CD14-positive monocyte (primary cell): ENCODE data around the gene GDF2. TPM values are rescaled to one million over a fixed set of nuclear protein-coding genes. Genes with fewer than 3 reads are reported as not detected.

Experiments used
- DNase-seq, 3 donors: peaks; one replicate each; pipeline ENCODE4 v3.0.0-alpha.2; 2011 to 2022
- H2AFZ ChIP-seq: 2 replicates; pipeline ENCODE4 v1.6.0; 2012; ENCODE audit warnings: mild to moderate bottlenecking, low read depth, low read length, inconsistent platforms; ENCODE audit not compliant: insufficient read depth, poor library complexity, severe bottlenecking
- H3K27ac ChIP-seq, 2 donors: 1 replicate in 1 of 2; 2 replicates in 1 of 2; pipeline ENCODE4 v1.5.1; 2012 to 2013; ENCODE audit warnings: low read length in 2 of 2, control low read depth in 1 of 2, inconsistent platforms in 1 of 2, low read depth in 1 of 2, mild to moderate bottlenecking in 1 of 2
- H3K27me3 ChIP-seq, 2 donors: one replicate each; pipeline versions ENCODE4 v1.6.0 to v1.6.1; 2011 to 2013; ENCODE audit warnings: low read length in 2 of 2; ENCODE audit not compliant: control insufficient read depth in 2 of 2, insufficient read depth in 2 of 2
- H3K36me3 ChIP-seq, 2 donors: replicated peaks in 1 of 2; 1 replicate in 1 of 2; 2 replicates in 1 of 2; pipeline versions ENCODE4 v1.5.1 to v1.6.1; 2012 to 2013; ENCODE audit warnings: low read length in 2 of 2, control low read depth in 1 of 2, inconsistent platforms in 1 of 2, mild to moderate bottlenecking in 1 of 2; ENCODE audit not compliant: insufficient read depth in 2 of 2, control insufficient read depth in 1 of 2
- H3K4me1 ChIP-seq, 2 donors: 1 replicate in 1 of 2; 2 replicates in 1 of 2; pipeline versions ENCODE4 v1.5.1 to v1.6.1; 2012 to 2013; ENCODE audit warnings: low read length in 2 of 2, control low read depth in 1 of 2, inconsistent platforms in 1 of 2, mild to moderate bottlenecking in 1 of 2, moderate library complexity in 1 of 2; ENCODE audit not compliant: insufficient read depth in 2 of 2, control insufficient read depth in 1 of 2
- H3K4me2 ChIP-seq: replicated peaks from 2 replicates; pipeline ENCODE3; 2012; ENCODE audit warnings: low read length, moderate library complexity, mild to moderate bottlenecking; ENCODE audit not compliant: poor library complexity, severe bottlenecking; ENCODE audit errors: extremely low read depth
- H3K4me3 ChIP-seq, 3 experiments: fragments of 200-600 bp in 1 of 3; sonication (generic) in 1 of 3; replicated peaks in 1 of 3; 1 replicate in 2 of 3; 2 replicates in 1 of 3; pipeline ENCODE4 v1.5.1; 2011 to 2013; ENCODE audit warnings: low read length in 3 of 3, mild to moderate bottlenecking in 3 of 3, control low read depth in 2 of 3, low read depth in 2 of 3, inconsistent platforms in 1 of 3, moderate library complexity in 1 of 3
- H3K79me2 ChIP-seq: 2 replicates; pipeline ENCODE4 v1.6.0; 2012; ENCODE audit warnings: mild to moderate bottlenecking, control low read depth, inconsistent platforms, low read length, moderate library complexity; ENCODE audit not compliant: insufficient read depth
- H3K9ac ChIP-seq: 2 replicates; pipeline ENCODE4 v1.6.0; 2017; ENCODE audit warnings: low read length, mild to moderate bottlenecking; ENCODE audit not compliant: insufficient read depth, poor library complexity, severe bottlenecking
- H3K9me3 ChIP-seq, 2 donors: replicated peaks in 1 of 2; 1 replicate in 1 of 2; 2 replicates in 1 of 2; pipeline versions ENCODE4 v1.5.1 to v1.6.1; 2012 to 2013; ENCODE audit warnings: low read length in 2 of 2, control low read depth in 1 of 2; ENCODE audit not compliant: control insufficient read depth in 1 of 2, insufficient read depth in 1 of 2
- H4K20me1 ChIP-seq: 2 replicates; pipeline ENCODE4 v1.6.0; 2012; ENCODE audit warnings: mild to moderate bottlenecking, low read length, control low read depth, moderate library complexity; ENCODE audit not compliant: insufficient read depth
- H3K27ac Mint-ChIP-seq, 7 donors: one replicate each; pipeline ENCODE4 v1.8.0; 2020; ENCODE audit warnings: mild to moderate bottlenecking in 7 of 7, mixed read lengths in 7 of 7, moderate library complexity in 6 of 7, inconsistent platforms in 2 of 7
- H3K27me3 Mint-ChIP-seq, 3 donors: one replicate each; pipeline ENCODE4 v1.8.0; 2021 to 2022; ENCODE audit warnings: low read depth in 3 of 3, mild to moderate bottlenecking in 3 of 3, mixed read lengths in 3 of 3, moderate library complexity in 3 of 3, inconsistent platforms in 1 of 3
- H3K36me3 Mint-ChIP-seq, 2 donors: one replicate each; pipeline ENCODE4 v1.8.0; 2020; ENCODE audit warnings: mixed read lengths in 2 of 2, inconsistent platforms in 1 of 2, mild to moderate bottlenecking in 1 of 2
- H3K4me1 Mint-ChIP-seq: one replicate; pipeline ENCODE4 v1.8.0; 2020; ENCODE audit warnings: mild to moderate bottlenecking, mixed read lengths
- H3K4me3 Mint-ChIP-seq, 2 donors: one replicate each; pipeline ENCODE4 v1.8.0; 2020; ENCODE audit warnings: mild to moderate bottlenecking in 2 of 2, mixed read lengths in 2 of 2, moderate library complexity in 1 of 2
- H3K9me3 Mint-ChIP-seq, 7 donors: one replicate each; pipeline ENCODE4 v1.8.0; 2020 to 2022; ENCODE audit warnings: mixed read lengths in 7 of 7, mild to moderate bottlenecking in 6 of 7, moderate library complexity in 6 of 7, inconsistent platforms in 2 of 7
- CTCF ChIP-seq: fragments of 200-600 bp; IDR thresholded peaks from one replicate; pipeline ENCODE4 v1.8.0; 2022; ENCODE audit warnings: antibody characterized with exemption, mild to moderate bottlenecking
- WGBS: methylation state at CpG from one replicate; pipeline ENCODE4 v1.1.5; 2013; ENCODE audit warnings: missing lambda C conversion rate; ENCODE audit not compliant: insufficient coverage; 5-methylcytosine and 5-hydroxymethylcytosine counted together
- intact Hi-C, 2 donors: fragments of 100-400 bp; cut with micrococcal nuclease; formaldehyde crosslinking; loops; one replicate each; pipeline versions ENCODE4 v1.15.0 to v1.15.1; 2023
- polyA plus RNA-seq, 3 donors: library from polyadenylated mRNA; depleted of rRNA in 1 of 3; unstranded in 2 of 3; stranded (reverse) in 1 of 3; fragments of 300-500 nt in 2 of 3; fragments of >200 nt in 1 of 3; fragmentation: Illumina TruSeq in 2 of 3; gene quantifications; 1 replicate in 2 of 3; 2 replicates in 1 of 3; pipeline ENCODE4 v1.2.3, GENCODE V29; 2012 to 2021

The GDF2 gene
- polyA plus RNA-seq, 3 donors: not detected

- no peak for TF ChIP-seq CTCF
- Histone ChIP-seq H3K4me1 (no peaks in the 10 kb centered on the region), H3K4me2 (no peak overlapping the region), H3K27ac (no peak overlapping the region), H3K36me3 (no peaks in the 10 kb centered on the region), H3K4me3 (no peak overlapping the region), H3K79me2 (no peaks in the 10 kb centered on the region), H2AFZ (no peak overlapping the region), H3K9ac (no peak overlapping the region), H3K9me3 (no peaks in the 10 kb centered on the region), H3K27me3 (no peaks in the 10 kb centered on the region), H4K20me1 (no peaks in the 10 kb centered on the region)
- DNase-seq: no peak
- WGBS: no CpG with 5 or more reads among the region's 6 CpGs
- Mint-ChIP-seq H3K27me3 (peaks cover 0 to 3% (median 0%) of the 10 kb centered on the region in 3 donors), H3K9me3 (peaks cover 0 to 5% (median 0%) of the 10 kb centered on the region in 7 donors), H3K36me3 (no peaks in the 10 kb centered on the region), H3K4me1 (no peaks in the 10 kb centered on the region), H3K4me3 (no peak overlapping the region), H3K27ac (peak overlapping the region in 1 of 7 donors; percentile 58)
- intact Hi-C loops: no loop called here
These were observed 11.3 kb downstream of the GDF2 start for GRCh38 chr10:47333532-47333931.

- no peaks in the 10 kb centered on the region for H3K9me3 Mint-ChIP-seq
- no peak overlapping the region for H3K9ac ChIP-seq
- WGBS: 98% methylated on average over 5 of the region's 8 CpGs
- no peak overlapping the region for H2AFZ ChIP-seq
- H3K4me1 ChIP-seq: no peaks in the 10 kb centered on the region
- no peak for TF ChIP-seq CTCF
- H3K4me3 ChIP-seq: no peak overlapping the region
- no peaks in the 10 kb centered on the region for H3K9me3 ChIP-seq
- H3K27ac Mint-ChIP-seq: peak overlapping the region in 1 of 7 donors; percentile 23
- H3K36me3 Mint-ChIP-seq: no peaks in the 10 kb centered on the region
- H3K27ac ChIP-seq: no peak overlapping the region
- H3K4me3 Mint-ChIP-seq: no peak overlapping the region
- DNase-seq: no peak
- H3K27me3 ChIP-seq: no peaks in the 10 kb centered on the region
- peaks cover 2 to 4% (median 4%) of the 10 kb centered on the region in 3 donors for H3K27me3 Mint-ChIP-seq
- H3K4me2 ChIP-seq: no peak overlapping the region
- intact Hi-C loops: no loop called here
- H3K4me1 Mint-ChIP-seq: peaks cover 2% of the 10 kb centered on the region
- H4K20me1 ChIP-seq: no peaks in the 10 kb centered on the region
- no peaks in the 10 kb centered on the region for H3K36me3 ChIP-seq
- H3K79me2 ChIP-seq: no peaks in the 10 kb centered on the region
These were observed 12.4 kb downstream of the GDF2 start for GRCh38 chr10:47334466-47335295.
